HEK293 (cell line): ENCODE measurements around the gene RDH12.

Source experiments
- CTCF ChIA-PET: fragments of 350-600 bp; formaldehyde crosslinking; extraction: SDS; loops from one replicate; lab custom pipeline; 2021; ENCODE audit warnings: antibody characterized with exemption; lab: Yijun Ruan, JAX
- POLR2A ChIA-PET: fragments of 300-600 bp; formaldehyde crosslinking; extraction: SDS; loops from one replicate; lab custom pipeline; 2020; ENCODE audit warnings: antibody characterized with exemption, inconsistent platforms; lab: Yijun Ruan, JAX
- H3K27ac ChIP-seq: fragments of 200-500 bp; sonication (Bioruptor generic); 2 replicates; pipeline ENCODE4 v1.5.1; 2014; ENCODE audit warnings: low read depth, low read length, control low read depth, inconsistent platforms; ENCODE audit errors: extremely low read depth
- H3K36me3 ChIP-seq, 2 experiments: fragments of 200-500 bp in 1 of 2; sonication (Bioruptor generic) in 1 of 2; 1 replicate in 1 of 2; 2 replicates in 1 of 2; pipeline ENCODE4 v1.5.1; 2014 to 2017; ENCODE audit warnings: inconsistent platforms in 2 of 2, low read length in 2 of 2; ENCODE audit not compliant: control insufficient read depth in 2 of 2, insufficient read depth in 1 of 2
- H3K4me1 ChIP-seq: fragments of 200-500 bp; sonication (Bioruptor generic); 2 replicates; pipeline ENCODE4 v1.5.1; 2014; ENCODE audit warnings: mild to moderate bottlenecking, low read length, inconsistent platforms; ENCODE audit not compliant: control insufficient read depth, insufficient read depth
- H3K4me3 ChIP-seq: 2 replicates; pipeline ENCODE4 v1.5.1; 2011; ENCODE audit warnings: low read depth, mild to moderate bottlenecking, control low read depth, low read length, moderate library complexity
- H3K9me3 ChIP-seq: fragments of 200-500 bp; sonication (Bioruptor generic); 2 replicates; pipeline ENCODE4 v1.5.1; 2014; ENCODE audit warnings: low read depth, low read length, inconsistent platforms; ENCODE audit not compliant: control insufficient read depth, insufficient read depth
- GFI1B ChIP-seq: fragments of 450-650 bp; formaldehyde crosslinking; IDR thresholded peaks from 2 replicates; pipeline ENCODE4 v1.5.1; 2016; ENCODE audit warnings: missing biosample characterization, missing genetic modification characterization
- HOXC10 ChIP-seq: sonication (generic); formaldehyde crosslinking; IDR thresholded peaks from 2 replicates; pipeline ENCODE4 v1.8.1; 2023; ENCODE audit warnings: mild to moderate bottlenecking, missing genetic modification reagents
- SCRT1 ChIP-seq: fragments of 450-650 bp; formaldehyde crosslinking; IDR thresholded peaks from 2 replicates; pipeline ENCODE4 v1.5.1; 2016; ENCODE audit warnings: missing biosample characterization, missing genetic modification characterization, borderline replicate concordance
- SCRT2 ChIP-seq: fragments of 450-650 bp; formaldehyde crosslinking; IDR thresholded peaks from 2 replicates; pipeline ENCODE4 v1.5.1; 2016; ENCODE audit warnings: missing biosample characterization, missing genetic modification characterization
- ZBTB20 ChIP-seq: fragments of 450-650 bp; formaldehyde crosslinking; IDR thresholded peaks from 2 replicates; pipeline ENCODE4 v1.5.1; 2016; ENCODE audit warnings: missing biosample characterization, missing genetic modification characterization
- ZNF2 ChIP-seq: fragments of 450-650 bp; formaldehyde crosslinking; IDR thresholded peaks from 2 replicates; pipeline ENCODE4 v1.5.1; 2016; ENCODE audit warnings: missing biosample characterization, missing genetic modification characterization
- ZNF266 ChIP-seq: fragments of 450-650 bp; formaldehyde crosslinking; IDR thresholded peaks from 2 replicates; pipeline ENCODE4 v1.5.1; 2016; ENCODE audit warnings: missing biosample characterization, missing genetic modification characterization, low read depth
- ZNF324 ChIP-seq: fragments of 450-650 bp; formaldehyde crosslinking; IDR thresholded peaks from 2 replicates; pipeline ENCODE4 v1.5.1; 2016; ENCODE audit warnings: missing biosample characterization, missing genetic modification characterization
- ZNF354C ChIP-seq: fragments of 450-650 bp; formaldehyde crosslinking; IDR thresholded peaks from 2 replicates; pipeline ENCODE4 v1.5.1; 2016; ENCODE audit warnings: missing biosample characterization, missing genetic modification characterization, low read depth, borderline replicate concordance
- ZNF654 ChIP-seq: fragments of 450-650 bp; formaldehyde crosslinking; IDR thresholded peaks from 2 replicates; pipeline ENCODE4 v1.5.1; 2016; ENCODE audit warnings: low read depth, missing biosample characterization, missing genetic modification characterization
- ZNF660 ChIP-seq: fragments of 450-650 bp; IDR thresholded peaks from 2 replicates; pipeline ENCODE4 v1.5.1; 2018; ENCODE audit warnings: missing biosample characterization, mild to moderate bottlenecking, missing genetic modification characterization
- TF ChIP-seq, protein P1 (sequence below): fragments of 450-650 bp; formaldehyde crosslinking; IDR thresholded peaks from 2 replicates; pipeline ENCODE4 v1.5.1; 2016; ENCODE audit warnings: missing biosample characterization, missing genetic modification characterization, borderline replicate concordance
- TF ChIP-seq, protein P2 (sequence below): fragments of 450-650 bp; formaldehyde crosslinking; IDR thresholded peaks from 2 replicates; pipeline ENCODE4 v1.5.1; 2016; ENCODE audit warnings: missing biosample characterization, missing genetic modification characterization
- TF ChIP-seq, protein P3 (sequence below): fragments of 450-650 bp; formaldehyde crosslinking; IDR thresholded peaks from 2 replicates; pipeline ENCODE4 v1.5.1; 2016; ENCODE audit warnings: missing biosample characterization, missing genetic modification characterization, low read depth
- TF ChIP-seq, protein P4 (sequence below): fragments of 450-650 bp; formaldehyde crosslinking; IDR thresholded peaks from 2 replicates; pipeline ENCODE4 v1.5.1; 2016; ENCODE audit warnings: missing biosample characterization, missing genetic modification characterization
- TF ChIP-seq, protein P5 (sequence below): fragments of 450-650 bp; formaldehyde crosslinking; IDR thresholded peaks from 2 replicates; pipeline ENCODE4 v1.5.1; 2016; ENCODE audit warnings: missing biosample characterization, missing genetic modification characterization

Gene RDH12

DNA sequence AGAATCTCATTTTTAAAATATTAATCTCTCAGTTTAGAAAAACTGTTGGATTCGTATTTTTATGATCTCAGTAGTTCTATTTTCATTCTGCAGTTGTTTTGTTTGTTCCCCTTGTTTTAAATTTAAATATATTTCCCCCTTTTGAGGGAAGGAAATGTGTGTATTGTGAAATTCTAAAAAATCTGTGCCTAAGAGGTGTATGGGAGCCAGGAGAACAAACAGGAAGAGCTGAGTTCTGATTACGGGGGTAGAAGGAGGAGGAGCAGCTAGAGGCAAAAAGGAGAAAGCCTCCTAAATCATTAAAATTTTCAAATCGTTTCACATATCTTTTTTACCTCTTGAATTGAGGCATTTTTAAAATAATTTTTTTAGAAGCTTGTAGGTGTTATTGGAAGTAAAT is 2.3 kb downstream of the RDH12 start (continued):
- TF ChIP-seq, protein P1, sequence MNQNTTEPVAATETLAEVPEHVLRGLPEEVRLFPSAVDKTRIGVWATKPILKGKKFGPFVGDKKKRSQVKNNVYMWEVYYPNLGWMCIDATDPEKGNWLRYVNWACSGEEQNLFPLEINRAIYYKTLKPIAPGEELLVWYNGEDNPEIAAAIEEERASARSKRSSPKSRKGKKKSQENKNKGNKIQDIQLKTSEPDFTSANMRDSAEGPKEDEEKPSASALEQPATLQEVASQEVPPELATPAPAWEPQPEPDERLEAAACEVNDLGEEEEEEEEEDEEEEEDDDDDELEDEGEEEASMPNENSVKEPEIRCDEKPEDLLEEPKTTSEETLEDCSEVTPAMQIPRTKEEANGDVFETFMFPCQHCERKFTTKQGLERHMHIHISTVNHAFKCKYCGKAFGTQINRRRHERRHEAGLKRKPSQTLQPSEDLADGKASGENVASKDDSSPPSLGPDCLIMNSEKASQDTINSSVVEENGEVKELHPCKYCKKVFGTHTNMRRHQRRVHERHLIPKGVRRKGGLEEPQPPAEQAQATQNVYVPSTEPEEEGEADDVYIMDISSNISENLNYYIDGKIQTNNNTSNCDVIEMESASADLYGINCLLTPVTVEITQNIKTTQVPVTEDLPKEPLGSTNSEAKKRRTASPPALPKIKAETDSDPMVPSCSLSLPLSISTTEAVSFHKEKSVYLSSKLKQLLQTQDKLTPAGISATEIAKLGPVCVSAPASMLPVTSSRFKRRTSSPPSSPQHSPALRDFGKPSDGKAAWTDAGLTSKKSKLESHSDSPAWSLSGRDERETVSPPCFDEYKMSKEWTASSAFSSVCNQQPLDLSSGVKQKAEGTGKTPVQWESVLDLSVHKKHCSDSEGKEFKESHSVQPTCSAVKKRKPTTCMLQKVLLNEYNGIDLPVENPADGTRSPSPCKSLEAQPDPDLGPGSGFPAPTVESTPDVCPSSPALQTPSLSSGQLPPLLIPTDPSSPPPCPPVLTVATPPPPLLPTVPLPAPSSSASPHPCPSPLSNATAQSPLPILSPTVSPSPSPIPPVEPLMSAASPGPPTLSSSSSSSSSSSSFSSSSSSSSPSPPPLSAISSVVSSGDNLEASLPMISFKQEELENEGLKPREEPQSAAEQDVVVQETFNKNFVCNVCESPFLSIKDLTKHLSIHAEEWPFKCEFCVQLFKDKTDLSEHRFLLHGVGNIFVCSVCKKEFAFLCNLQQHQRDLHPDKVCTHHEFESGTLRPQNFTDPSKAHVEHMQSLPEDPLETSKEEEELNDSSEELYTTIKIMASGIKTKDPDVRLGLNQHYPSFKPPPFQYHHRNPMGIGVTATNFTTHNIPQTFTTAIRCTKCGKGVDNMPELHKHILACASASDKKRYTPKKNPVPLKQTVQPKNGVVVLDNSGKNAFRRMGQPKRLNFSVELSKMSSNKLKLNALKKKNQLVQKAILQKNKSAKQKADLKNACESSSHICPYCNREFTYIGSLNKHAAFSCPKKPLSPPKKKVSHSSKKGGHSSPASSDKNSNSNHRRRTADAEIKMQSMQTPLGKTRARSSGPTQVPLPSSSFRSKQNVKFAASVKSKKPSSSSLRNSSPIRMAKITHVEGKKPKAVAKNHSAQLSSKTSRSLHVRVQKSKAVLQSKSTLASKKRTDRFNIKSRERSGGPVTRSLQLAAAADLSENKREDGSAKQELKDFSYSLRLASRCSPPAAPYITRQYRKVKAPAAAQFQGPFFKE (tag by site-specific recombination): no peak
- no peak for TF ChIP-seq ZNF2 (tag by site-specific recombination)
- TF ChIP-seq, protein P2, sequence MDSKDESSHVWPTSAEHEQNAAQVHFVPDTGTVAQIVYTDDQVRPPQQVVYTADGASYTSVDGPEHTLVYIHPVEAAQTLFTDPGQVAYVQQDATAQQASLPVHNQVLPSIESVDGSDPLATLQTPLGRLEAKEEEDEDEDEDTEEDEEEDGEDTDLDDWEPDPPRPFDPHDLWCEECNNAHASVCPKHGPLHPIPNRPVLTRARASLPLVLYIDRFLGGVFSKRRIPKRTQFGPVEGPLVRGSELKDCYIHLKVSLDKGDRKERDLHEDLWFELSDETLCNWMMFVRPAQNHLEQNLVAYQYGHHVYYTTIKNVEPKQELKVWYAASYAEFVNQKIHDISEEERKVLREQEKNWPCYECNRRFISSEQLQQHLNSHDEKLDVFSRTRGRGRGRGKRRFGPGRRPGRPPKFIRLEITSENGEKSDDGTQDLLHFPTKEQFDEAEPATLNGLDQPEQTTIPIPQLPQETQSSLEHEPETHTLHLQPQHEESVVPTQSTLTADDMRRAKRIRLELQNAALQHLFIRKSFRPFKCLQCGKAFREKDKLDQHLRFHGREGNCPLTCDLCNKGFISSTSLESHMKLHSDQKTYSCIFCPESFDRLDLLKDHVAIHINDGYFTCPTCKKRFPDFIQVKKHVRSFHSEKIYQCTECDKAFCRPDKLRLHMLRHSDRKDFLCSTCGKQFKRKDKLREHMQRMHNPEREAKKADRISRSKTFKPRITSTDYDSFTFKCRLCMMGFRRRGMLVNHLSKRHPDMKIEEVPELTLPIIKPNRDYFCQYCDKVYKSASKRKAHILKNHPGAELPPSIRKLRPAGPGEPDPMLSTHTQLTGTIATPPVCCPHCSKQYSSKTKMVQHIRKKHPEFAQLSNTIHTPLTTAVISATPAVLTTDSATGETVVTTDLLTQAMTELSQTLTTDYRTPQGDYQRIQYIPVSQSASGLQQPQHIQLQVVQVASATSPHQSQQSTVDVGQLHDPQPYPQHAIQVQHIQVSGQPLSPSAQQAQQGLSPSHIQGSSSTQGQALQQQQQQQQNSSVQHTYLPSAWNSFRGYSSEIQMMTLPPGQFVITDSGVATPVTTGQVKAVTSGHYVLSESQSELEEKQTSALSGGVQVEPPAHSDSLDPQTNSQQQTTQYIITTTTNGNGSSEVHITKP: no peak
- TF ChIP-seq, protein P3, sequence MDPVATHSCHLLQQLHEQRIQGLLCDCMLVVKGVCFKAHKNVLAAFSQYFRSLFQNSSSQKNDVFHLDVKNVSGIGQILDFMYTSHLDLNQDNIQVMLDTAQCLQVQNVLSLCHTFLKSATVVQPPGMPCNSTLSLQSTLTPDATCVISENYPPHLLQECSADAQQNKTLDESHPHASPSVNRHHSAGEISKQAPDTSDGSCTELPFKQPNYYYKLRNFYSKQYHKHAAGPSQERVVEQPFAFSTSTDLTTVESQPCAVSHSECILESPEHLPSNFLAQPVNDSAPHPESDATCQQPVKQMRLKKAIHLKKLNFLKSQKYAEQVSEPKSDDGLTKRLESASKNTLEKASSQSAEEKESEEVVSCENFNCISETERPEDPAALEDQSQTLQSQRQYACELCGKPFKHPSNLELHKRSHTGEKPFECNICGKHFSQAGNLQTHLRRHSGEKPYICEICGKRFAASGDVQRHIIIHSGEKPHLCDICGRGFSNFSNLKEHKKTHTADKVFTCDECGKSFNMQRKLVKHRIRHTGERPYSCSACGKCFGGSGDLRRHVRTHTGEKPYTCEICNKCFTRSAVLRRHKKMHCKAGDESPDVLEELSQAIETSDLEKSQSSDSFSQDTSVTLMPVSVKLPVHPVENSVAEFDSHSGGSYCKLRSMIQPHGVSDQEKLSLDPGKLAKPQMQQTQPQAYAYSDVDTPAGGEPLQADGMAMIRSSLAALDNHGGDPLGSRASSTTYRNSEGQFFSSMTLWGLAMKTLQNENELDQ (tag by site-specific recombination): no peak
- TF ChIP-seq HOXC10 (CRISPR knock-in tag): no peak

DNA sequence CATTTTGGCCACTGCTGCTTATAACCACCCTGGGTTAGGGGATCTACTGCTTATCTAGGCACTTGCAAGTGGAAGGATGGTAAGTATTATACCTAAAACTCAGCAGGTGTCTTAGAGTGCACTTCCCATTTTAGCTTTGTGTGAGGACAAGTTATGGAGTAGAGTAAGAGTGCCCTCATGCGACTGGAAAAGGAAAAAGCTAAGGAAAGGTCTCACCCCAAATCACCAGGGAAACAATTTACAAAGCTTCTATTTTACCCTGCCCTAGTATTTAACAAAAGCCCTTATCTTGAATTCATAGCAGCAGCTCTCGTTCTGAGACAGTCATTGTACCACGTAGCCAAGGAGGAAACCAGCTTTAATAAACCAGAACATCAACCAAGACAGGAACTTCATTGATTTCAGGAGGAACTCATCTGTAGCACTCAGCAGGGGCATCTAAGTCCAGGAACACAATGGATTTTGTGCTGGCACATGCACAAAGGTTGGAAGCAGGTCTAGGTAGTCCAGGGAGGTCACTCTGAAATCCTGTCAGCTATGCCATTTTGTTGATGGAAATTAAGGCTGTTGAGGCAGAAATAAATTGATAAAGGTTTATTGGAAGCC is 2.9 kb downstream of the RDH12 start:
- ChIA-PET POLR2A (interaction anchor here (0.9 to 1.3 kb wide), 5 partner anchors 9 to 276 kb away, joined by 3 to 12 read pairs (median 3); partner anchors contain the start of genes PIGH, PLEKHH1 and RDH11), CTCF (interaction anchor here (0.6 to 7.9 kb wide), 67 partner anchors 10 to 1354 kb away, joined by 3 to 131 read pairs (median 5); partner anchors contain the start of genes ARG2, PIGH, RDH11 and VTI1B)

More for the DNA sequence above, 2.9 kb downstream of the RDH12 start:
- Histone ChIP-seq H3K4me1 (no peaks in the 10 kb centered on the region), H3K36me3 (no peaks in the 10 kb centered on the region)
- no peak for TF ChIP-seq ZBTB20 (tag by site-specific recombination)
- TF ChIP-seq ZNF324: no peak
- peak; percentile 66; the same call in 1 of the 2 replicates for TF ChIP-seq SCRT1
- TF ChIP-seq ZNF654 (tag by site-specific recombination): peak; percentile 91
- TF ChIP-seq ZNF354C: no peak
- TF ChIP-seq, protein P4, sequence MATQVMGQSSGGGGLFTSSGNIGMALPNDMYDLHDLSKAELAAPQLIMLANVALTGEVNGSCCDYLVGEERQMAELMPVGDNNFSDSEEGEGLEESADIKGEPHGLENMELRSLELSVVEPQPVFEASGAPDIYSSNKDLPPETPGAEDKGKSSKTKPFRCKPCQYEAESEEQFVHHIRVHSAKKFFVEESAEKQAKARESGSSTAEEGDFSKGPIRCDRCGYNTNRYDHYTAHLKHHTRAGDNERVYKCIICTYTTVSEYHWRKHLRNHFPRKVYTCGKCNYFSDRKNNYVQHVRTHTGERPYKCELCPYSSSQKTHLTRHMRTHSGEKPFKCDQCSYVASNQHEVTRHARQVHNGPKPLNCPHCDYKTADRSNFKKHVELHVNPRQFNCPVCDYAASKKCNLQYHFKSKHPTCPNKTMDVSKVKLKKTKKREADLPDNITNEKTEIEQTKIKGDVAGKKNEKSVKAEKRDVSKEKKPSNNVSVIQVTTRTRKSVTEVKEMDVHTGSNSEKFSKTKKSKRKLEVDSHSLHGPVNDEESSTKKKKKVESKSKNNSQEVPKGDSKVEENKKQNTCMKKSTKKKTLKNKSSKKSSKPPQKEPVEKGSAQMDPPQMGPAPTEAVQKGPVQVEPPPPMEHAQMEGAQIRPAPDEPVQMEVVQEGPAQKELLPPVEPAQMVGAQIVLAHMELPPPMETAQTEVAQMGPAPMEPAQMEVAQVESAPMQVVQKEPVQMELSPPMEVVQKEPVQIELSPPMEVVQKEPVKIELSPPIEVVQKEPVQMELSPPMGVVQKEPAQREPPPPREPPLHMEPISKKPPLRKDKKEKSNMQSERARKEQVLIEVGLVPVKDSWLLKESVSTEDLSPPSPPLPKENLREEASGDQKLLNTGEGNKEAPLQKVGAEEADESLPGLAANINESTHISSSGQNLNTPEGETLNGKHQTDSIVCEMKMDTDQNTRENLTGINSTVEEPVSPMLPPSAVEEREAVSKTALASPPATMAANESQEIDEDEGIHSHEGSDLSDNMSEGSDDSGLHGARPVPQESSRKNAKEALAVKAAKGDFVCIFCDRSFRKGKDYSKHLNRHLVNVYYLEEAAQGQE: no peak
- peak; percentile 51; the same call in 1 of the 2 replicates for TF ChIP-seq SCRT2 (tag by site-specific recombination)
- TF ChIP-seq GFI1B (tag by site-specific recombination): no peak
- TF ChIP-seq, protein P5, sequence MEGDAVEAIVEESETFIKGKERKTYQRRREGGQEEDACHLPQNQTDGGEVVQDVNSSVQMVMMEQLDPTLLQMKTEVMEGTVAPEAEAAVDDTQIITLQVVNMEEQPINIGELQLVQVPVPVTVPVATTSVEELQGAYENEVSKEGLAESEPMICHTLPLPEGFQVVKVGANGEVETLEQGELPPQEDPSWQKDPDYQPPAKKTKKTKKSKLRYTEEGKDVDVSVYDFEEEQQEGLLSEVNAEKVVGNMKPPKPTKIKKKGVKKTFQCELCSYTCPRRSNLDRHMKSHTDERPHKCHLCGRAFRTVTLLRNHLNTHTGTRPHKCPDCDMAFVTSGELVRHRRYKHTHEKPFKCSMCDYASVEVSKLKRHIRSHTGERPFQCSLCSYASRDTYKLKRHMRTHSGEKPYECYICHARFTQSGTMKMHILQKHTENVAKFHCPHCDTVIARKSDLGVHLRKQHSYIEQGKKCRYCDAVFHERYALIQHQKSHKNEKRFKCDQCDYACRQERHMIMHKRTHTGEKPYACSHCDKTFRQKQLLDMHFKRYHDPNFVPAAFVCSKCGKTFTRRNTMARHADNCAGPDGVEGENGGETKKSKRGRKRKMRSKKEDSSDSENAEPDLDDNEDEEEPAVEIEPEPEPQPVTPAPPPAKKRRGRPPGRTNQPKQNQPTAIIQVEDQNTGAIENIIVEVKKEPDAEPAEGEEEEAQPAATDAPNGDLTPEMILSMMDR (tag by site-specific recombination): peak; percentile 54
- peak; percentile 34; the same call in 1 of the 2 replicates for TF ChIP-seq ZNF266 (tag by site-specific recombination)
- TF ChIP-seq ZNF660 (tag by site-specific recombination): peak; percentile 38; the same call in 1 of the 2 replicates
- TF ChIP-seq, all 188 proteins: peak for 6
- no peak overlapping the region for H3K4me3 ChIP-seq
- no peak overlapping the region for H3K27ac ChIP-seq
- no peaks in the 10 kb centered on the region for H3K9me3 ChIP-seq
